A673 (cell line): ENCODE data around the gene BLOC1S5. TPM values are rescaled to one million over a fixed set of nuclear protein-coding genes. Genes with fewer than 3 reads are reported as not detected.
A peak's percentile ranks its signal among the peaks of the same experiment; 100 is the strongest.

ENCODE experiments used
- BruUV-seq: library from RNA; stranded (reverse); fragments of 400-500 nt; replicated peaks from 2 replicates; lab custom pipeline; 2021; lab: Mats Ljungman, UMichigan
- CTCF ChIA-PET: fragments of 300-600 bp; sonication (Branson Sonifier 250); formaldehyde crosslinking; loops from one replicate; lab custom pipeline; 2022; ENCODE audit warnings: antibody characterized with exemption; lab: Charles Lee
- POLR2A ChIA-PET: fragments of 300-600 bp; sonication (Branson Sonifier 250); formaldehyde crosslinking; loops from one replicate; lab custom pipeline; 2022; ENCODE audit warnings: antibody characterized with exemption; ENCODE audit not compliant: low non-redundant PET; lab: Charles Lee
- DNase-seq: peaks from one replicate; pipeline ENCODE4 v3.0.0-alpha.2; 2015; ENCODE audit warnings: low spot score
- H3K27ac ChIP-seq: fragments of 200-600 bp; sonication (generic); 2 replicates; pipeline ENCODE4 v1.5.1; 2016; ENCODE audit warnings: mixed run types, low read depth, mild to moderate bottlenecking, mixed read lengths, antibody characterized with exemption, low read length; ENCODE audit not compliant: poor library complexity, severe bottlenecking
- H3K27me3 ChIP-seq: fragments of 200-600 bp; sonication (generic); replicated peaks from 2 replicates; pipeline ENCODE4 v1.6.1; 2017; ENCODE audit warnings: mixed run types, low read depth, mild to moderate bottlenecking, mixed read lengths, antibody characterized with exemption, low read length; ENCODE audit not compliant: insufficient read depth, poor library complexity
- H3K36me3 ChIP-seq: fragments of 200-600 bp; sonication (generic); 2 replicates; pipeline ENCODE4 v1.6.1; 2016; ENCODE audit warnings: mixed run types, mild to moderate bottlenecking, mixed read lengths, antibody characterized with exemption, low read length; ENCODE audit not compliant: insufficient read depth, poor library complexity, severe bottlenecking
- H3K4me1 ChIP-seq: fragments of 200-600 bp; sonication (generic); 2 replicates; pipeline ENCODE4 v1.6.1; 2017; ENCODE audit warnings: mixed run types, mild to moderate bottlenecking, mixed read lengths, antibody characterized with exemption, low read length; ENCODE audit not compliant: insufficient read depth, poor library complexity, severe bottlenecking
- H3K4me3 ChIP-seq: fragments of 200-600 bp; sonication (generic); 2 replicates; pipeline ENCODE4 v1.5.1; 2016; ENCODE audit warnings: low read depth, mixed run types, mild to moderate bottlenecking, mixed read lengths, low read length; ENCODE audit not compliant: poor library complexity, severe bottlenecking
- H3K9me3 ChIP-seq: fragments of 200-600 bp; sonication (generic); 2 replicates; pipeline ENCODE4 v1.6.1; 2016; ENCODE audit warnings: mixed run types, low read depth, mild to moderate bottlenecking, mixed read lengths, antibody characterized with exemption, low read length; ENCODE audit not compliant: poor library complexity, severe bottlenecking
- EZH2 ChIP-seq: fragments of 200-600 bp; sonication (generic); IDR thresholded peaks from 2 replicates; pipeline ENCODE4 v1.6.1; 2017; ENCODE audit warnings: borderline replicate concordance, low read depth, mild to moderate bottlenecking, mixed read lengths, antibody characterized with exemption, low read length; ENCODE audit not compliant: poor library complexity, severe bottlenecking
- intact Hi-C: fragments of 100-400 bp; cut with micrococcal nuclease; formaldehyde crosslinking; loops from one replicate; pipeline ENCODE4 v1.10.0; 2022; ENCODE audit not compliant: unreplicated experiment
- total RNA-seq: library from RNA; stranded (reverse); gene quantifications from 2 replicates; pipeline ENCODE4 v1.2.3, GENCODE V29; 2021
- TF ChIP-seq, protein P1 (sequence below): fragments of 300-800, 200-600 bp; sonication (generic); conservative IDR thresholded peaks from 2 replicates; pipeline ENCODE4 v1.5.1; 2017; ENCODE audit warnings: low read depth, mild to moderate bottlenecking, antibody characterized with exemption, low read length, moderate library complexity, mixed read lengths

BLOC1S5 gene
- total RNA-seq, 1 experiment from 2014 or later = 21.8 TPM

DNA sequence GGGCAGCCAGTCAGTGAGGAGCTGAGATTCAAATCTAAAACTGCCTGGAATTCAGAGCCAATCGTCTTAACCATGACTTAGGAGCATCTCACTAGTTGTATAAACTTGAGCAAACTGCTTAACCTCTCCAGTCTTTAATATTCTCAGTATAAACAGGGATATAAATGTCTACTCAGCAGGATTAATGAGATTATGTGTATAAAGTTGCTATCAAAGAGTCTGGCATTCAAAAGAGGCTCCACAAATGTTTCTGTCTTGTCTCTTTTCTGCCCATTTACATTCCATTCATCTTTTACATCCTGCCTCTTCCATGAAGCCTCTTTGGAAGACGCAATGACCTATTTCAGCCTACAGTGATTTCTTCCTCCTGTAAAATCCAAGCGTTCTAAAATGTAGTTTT is 66.9 kb downstream of the BLOC1S5 start:
- BruUV-seq = no TSS peak
- DNase-seq = peak; percentile 54
- ChIA-PET CTCF (no interaction called here), POLR2A (no interaction called here)
- H3K4me3 ChIP-seq = no peak overlapping the region
- peaks cover 12% of the 10 kb centered on the region for H3K4me1 ChIP-seq
- H3K36me3 ChIP-seq = no peaks in the 10 kb centered on the region
- TF ChIP-seq EZH2 = no peak
- TF ChIP-seq, protein P1, sequence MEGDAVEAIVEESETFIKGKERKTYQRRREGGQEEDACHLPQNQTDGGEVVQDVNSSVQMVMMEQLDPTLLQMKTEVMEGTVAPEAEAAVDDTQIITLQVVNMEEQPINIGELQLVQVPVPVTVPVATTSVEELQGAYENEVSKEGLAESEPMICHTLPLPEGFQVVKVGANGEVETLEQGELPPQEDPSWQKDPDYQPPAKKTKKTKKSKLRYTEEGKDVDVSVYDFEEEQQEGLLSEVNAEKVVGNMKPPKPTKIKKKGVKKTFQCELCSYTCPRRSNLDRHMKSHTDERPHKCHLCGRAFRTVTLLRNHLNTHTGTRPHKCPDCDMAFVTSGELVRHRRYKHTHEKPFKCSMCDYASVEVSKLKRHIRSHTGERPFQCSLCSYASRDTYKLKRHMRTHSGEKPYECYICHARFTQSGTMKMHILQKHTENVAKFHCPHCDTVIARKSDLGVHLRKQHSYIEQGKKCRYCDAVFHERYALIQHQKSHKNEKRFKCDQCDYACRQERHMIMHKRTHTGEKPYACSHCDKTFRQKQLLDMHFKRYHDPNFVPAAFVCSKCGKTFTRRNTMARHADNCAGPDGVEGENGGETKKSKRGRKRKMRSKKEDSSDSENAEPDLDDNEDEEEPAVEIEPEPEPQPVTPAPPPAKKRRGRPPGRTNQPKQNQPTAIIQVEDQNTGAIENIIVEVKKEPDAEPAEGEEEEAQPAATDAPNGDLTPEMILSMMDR = no peak
- no peak overlapping the region for H3K27ac ChIP-seq
- H3K9me3 ChIP-seq = no peaks in the 10 kb centered on the region
- intact Hi-C loops = no loop called here
- H3K27me3 ChIP-seq = no peaks in the 10 kb centered on the region

DNA sequence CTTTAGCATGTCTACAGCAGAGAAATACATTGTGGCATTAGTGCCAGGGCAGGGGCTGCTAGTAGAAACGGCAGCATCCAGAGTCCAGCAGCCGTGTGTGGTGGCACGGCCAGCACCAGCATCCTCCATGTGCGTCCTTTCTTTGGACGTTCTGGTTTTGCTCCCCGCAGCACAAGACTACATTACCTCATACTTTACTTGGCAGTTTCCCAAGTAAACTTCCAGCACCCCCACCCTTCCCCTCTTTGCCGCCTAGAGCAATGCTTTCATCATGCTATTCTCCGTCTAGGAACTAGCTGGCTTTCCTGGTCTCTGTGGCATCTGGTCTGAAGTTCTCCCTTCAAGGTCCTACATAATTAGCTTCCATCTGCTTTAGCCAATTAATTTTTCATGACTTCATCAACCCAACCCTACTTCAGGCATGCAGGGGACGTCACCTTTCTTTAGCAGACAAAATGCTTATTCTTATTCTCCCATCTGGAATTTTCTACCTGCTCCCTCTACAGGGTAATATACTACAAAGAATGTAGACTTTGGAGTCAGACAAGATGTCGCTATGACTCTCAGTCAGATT is 67.6 kb downstream of the BLOC1S5 start:
- ChIA-PET POLR2A (no interaction called here), CTCF (no interaction called here)
- no peak for TF ChIP-seq EZH2
- TF ChIP-seq, protein P1 = no peak
- H3K4me1 ChIP-seq = peaks cover 16% of the 10 kb centered on the region
- intact Hi-C loops = no loop called here
- DNase-seq = peak; percentile 44
- no peaks in the 10 kb centered on the region for H3K36me3 ChIP-seq
- H3K27ac ChIP-seq = no peak overlapping the region
- no peaks in the 10 kb centered on the region for H3K9me3 ChIP-seq
- BruUV-seq = no TSS peak
- no peak overlapping the region for H3K4me3 ChIP-seq
- H3K27me3 ChIP-seq = no peaks in the 10 kb centered on the region

GRCh38 chr6:7993952-7994351 is 70.2 kb downstream of the BLOC1S5 start:
- Histone ChIP-seq H3K27ac (no peak overlapping the region), H3K9me3 (no peaks in the 10 kb centered on the region), H3K27me3 (no peaks in the 10 kb centered on the region), H3K4me3 (no peak overlapping the region), H3K36me3 (no peaks in the 10 kb centered on the region), H3K4me1 (peaks cover 16% of the 10 kb centered on the region)
- CTCF ChIA-PET = no interaction called here
- BruUV-seq = no TSS peak
- POLR2A ChIA-PET = no interaction called here
- DNase-seq = no peak
- TF ChIP-seq EZH2 = no peak
- TF ChIP-seq, protein P1 = no peak
- intact Hi-C loops = loop anchor here (5.0 kb wide), 1 partner anchor 272 kb away; no protein-coding TSS in a partner anchor
